Right kidney (tissue), 1 donor: ENCODE results near the gene ZRANB1.

Experiments used
- DNase-seq: peaks from one replicate; pipeline ENCODE4 v3.0.0-alpha.2; 2016

Gene ZRANB1

DNA sequence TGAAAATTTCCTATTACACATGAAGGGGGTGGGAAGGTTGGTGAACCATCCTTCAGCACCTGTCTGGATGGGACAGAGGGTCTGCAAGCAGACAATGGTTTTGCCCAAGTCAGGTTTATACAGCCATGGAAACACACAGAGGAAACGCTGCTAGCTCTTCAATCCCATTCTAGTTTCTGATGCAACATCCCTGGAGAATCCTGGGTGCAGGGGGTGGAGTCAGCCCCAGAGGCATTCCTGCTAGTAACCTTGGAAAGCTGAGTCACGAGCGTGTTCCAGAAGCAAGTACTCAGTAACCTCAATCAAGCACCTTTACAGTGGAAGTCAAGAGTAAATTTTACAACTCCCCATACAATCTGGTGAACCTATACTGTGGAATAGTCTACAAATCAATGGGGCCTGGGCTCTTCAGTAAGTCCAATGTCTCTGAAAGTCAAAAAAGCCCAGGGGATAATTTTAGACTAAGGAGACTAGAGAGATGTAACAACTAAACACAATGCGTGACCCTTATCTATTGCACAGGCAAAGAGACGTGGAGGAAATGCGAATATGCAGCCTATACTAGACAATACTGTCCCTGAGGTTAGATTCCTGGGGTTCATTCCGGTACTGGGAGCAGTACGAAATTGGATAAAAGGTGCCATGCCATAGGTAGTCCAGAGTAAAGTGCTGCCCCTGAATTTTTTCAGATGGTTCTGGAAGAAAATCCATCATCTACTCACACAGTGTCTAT is 95.4 kb downstream of the ZRANB1 start:
- DNase-seq, result no peak
